Fibroblast of upper back skin (primary cell): ENCODE results near the gene MYH9.
"Not testable (repeated sequence)": the region's sequence is repeated elsewhere in the genome, so short reads cannot be mapped to it uniquely, and the experiment has no call there.

ENCODE experiments used
- DNase-seq: peaks from one replicate; pipeline ENCODE4 v3.0.0-alpha.2; 2013

MYH9 gene

DNA sequence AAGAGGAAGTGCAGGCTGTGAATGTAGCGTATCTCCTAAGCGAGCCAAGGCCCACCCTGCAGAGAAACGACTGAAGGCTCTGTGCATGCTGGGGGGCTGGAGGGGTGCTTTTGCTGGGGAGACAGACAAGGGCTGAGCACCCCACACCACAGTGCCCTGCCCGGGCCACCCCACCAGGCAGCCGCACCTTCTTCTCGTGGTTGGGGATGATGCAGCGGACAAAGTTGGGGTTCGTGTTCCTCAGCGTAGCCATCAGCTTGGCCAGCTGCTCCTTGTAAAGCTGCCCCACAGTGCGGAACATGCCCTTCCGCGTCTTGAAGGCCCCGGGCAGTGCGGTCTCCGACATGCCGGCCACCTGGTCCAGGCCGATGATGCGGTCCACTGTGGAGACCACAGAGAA, 81.5 kb downstream of the MYH9 start:
- DNase-seq = no peak

DNA sequence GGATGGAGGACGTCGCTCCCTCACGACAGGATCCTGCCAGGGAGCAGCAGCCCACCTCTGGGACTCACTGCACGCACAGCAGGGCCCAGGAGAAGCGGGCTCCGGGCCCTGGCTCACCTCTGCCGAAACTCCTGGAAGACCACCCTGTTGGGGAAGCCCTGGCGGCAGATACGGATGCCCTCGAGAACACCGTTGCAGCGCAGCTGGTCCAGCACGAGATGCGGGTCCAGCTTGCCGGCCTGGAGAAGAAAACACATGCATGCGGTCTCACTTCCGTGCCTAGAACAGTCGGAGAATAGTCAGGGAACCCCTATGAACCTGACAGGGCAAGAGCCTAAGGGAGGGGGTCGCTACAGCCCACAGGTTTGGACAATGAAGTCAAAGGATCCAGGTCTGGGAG, 82.0 kb downstream of the MYH9 start:
- no peak for DNase-seq

DNA sequence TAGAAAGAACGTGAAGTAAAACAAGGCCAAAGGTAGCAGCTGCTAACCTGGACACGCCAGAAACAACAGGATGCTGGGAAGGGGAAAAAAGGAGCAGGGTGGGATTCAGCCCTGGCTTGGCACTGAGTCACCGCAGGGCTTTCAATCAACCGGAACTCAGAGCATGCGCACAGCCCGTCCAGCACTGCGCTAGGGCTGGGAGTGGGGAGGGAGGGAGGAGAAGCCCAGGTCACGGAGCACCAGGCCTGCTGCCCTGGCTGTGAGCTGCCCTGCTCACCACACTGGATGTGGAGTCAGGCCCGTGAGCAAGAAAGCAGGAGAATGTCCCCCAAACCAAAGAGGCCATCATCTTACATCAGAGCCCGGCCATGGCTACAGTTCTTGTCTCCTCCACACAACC, 83.3 kb downstream of the MYH9 start:
- no peak for DNase-seq

DNA sequence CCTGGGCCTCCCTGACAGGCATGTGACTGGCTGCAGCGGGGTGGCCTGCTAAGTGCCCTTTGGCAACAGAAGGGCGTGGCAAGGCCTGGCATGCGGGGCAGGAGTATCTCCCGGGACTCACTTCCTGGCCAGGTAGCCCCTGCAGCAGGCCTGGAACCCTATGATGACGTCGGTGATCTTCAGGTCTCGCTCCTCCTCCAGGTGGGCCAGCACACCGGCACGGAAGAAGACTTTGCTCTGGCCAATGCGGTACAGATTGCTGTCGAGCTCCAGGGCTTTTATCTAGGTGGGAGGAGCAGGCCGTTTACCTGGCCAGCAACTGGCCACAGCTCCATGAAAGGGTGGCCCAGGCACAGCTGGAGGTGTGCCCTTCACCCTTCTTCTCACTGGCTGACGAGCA, 83.9 kb downstream of the MYH9 start:
- DNase-seq = no peak

DNA sequence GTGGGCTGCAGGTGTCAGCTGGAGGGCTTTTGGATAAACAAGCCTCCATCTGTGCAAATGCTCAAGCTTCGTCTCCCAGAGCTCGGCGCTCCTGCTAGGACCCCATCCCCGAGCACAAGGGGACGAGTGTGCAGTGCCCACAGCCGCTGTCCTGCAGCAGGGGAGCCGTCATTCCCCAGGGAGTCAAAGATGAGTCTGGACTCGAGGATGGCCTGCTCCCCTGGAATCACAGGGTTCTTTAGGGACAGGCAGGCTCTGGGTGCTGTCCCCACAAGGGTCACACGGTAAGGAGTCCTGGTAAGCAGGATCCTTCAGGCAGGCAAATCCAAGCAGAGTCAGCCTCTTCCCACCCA, 84.7 kb downstream of the MYH9 start:
- no peak for DNase-seq

DNA sequence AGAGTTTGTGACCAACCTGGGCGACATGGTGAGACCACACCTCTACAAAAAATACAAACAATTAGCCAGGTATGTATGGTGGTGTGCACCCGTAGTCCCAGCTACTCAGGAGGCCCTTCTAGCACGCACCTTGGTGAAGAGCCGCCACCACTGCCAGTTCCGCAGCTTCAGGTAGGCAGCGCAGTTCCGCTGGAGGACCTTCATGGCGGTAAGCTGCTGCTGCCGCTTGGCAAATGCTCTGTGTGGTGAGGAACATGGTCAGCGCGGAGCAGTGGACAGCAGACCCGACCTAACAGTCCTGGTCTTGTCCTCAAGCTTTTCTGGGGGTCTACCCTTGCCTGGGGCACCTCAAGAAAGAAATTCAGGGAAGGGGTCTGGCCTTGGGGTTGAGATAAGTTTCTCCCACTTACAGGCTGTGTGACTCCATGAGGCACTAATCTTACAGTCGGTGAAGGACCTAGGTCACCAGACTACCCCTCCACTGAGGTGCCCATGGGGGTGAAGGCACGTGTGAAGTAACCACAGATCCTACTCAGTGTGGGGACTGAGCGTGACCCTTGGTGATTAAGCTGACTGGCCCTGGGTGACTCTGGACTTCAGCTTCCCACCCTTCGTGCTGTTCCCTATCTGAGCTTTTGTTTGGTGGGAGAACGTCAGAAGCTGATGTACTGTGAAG, 85.2 kb downstream of the MYH9 start:
- no peak for DNase-seq

DNA sequence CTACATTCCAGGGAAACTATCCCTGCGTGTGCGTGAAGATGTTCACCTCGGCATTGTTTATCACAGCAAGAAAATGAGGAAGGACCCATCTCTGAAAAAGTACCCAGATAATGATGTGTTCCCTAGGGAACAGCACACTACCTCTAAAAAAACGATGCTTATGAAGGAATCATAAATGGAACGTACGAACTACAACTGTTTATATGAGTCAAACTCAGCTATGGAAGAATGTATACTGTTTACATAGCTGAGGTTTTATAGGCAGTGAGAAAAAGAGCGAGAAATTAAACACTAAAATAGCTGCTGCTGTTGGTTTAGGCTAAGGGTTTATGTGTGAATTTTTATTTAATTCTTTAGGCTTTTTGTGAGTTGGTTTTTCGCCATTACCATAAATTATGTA, 85.9 kb downstream of the MYH9 start:
- DNase-seq = peak; percentile 32

DNA sequence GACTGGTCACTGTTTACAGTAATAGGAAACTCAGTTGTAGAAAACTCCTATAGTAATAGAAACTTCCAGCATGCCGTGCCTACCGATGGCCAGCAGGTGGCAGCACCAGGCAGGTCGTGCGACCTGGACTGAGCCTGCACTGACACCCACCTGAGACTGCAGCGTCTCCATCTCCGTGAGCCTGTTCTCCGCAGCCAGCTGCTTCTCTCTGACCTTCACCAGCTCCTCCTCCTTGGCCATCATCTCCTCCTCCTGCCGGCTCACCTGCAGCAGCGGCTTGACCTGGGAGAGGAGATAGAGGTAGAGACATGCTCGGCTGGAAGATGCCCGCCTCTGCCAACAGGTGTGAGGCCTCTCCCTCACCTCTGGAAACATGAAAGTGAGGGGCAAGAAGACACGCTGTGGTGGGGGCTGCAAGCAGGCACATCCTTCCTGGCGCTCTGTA, 86.4 kb downstream of the MYH9 start:
- peak; percentile 63 for DNase-seq

DNA sequence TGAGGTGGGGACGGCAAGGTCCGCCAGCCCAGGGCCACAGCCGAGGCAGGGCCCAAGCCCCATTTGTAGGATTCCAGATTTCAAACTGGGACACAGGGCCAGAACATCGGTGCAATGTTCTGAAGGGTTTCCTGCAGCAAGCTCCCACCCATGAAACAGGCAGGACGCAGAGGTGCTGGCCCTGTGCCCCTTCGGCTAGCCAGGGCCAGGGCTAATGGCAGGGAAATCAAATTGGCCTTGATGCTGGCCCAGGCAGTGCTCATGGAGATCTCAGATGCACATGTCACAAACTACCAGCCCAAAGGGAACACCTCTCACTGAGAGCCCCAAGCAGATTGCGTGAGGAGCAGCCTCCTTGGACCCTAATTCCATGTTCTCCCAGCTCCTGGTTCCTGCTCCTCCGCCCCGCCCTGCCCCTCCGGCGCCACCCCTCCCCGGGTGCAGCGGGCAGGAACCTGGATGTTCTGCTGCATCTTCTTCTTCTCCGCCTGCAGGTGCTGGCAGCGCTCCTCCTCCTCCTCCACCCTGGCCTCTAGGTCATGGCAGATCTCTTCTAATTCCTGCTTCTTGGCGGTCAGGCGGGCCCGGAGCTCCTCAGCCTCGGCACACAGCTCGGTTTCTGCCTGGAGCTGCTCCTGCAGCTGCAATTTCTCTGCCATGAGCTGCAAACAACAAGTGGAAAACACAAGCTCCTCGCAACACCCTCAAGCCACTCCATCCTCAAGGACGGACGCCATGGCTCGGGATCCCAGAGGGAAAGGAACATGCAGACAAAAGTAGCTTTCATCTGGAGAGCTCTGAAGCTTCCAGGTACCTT, 87.2 kb downstream of the MYH9 start:
- no peak for DNase-seq

DNA sequence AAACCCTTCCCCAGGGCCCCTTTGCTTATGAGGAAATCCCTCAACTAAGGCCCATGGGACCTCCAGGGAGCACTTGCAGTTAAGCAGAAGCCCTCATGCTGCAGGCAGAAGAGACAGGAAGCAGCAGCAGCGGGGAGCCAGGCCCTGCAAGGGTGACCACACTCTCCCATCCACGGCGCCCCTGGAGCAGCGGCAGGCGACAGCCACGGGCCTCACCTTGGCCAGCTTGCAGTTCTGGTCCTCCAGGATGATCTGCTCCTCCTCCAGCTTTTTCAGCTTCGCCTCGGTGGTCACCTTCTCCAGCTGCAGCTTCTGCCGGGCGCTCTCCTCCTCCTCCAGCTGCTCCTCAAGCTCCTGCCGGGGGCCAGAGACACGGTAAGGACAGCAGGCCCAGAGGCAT, 87.9 kb downstream of the MYH9 start:
- DNase-seq = no peak

DNA sequence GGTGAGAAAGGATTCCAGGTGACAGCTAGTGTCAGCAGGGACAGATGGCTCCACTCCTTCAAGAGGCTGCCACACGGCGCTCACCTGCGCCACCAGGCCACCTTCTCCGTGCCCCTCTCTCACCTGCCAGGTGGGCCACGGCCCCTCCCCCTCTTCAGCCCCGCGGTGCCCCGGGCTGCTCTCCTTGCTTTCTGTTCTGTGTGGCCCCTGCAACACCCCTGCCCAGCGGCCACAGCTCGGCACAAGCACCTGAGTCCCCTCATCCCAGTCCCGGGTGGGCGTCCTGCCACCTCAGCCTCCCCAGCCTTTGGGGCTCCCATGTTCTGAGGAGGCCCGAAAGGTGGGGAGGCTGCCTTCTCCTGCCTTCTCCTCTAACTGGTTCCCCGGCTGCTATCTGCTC, 88.5 kb downstream of the MYH9 start:
- no peak for DNase-seq

DNA sequence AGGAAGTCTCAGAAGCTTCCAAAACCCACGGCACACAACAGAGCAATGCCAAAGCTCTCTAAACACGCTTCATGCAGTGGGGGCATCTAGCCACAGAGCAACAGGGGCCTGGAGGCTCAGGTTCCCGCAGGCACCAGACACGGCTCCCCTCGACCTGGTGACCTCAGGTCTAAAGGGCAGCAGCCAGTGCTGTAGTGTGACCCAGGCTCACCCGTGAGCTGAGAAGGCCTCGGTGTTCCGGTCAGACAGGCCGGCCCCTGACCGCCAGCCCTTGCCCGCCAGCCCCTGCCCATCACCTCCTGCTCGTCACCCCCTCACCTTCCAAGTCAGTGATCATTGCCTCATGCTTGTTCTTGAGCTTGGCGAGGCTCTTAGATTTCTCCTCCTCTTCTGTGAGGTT, 89.2 kb downstream of the MYH9 start:
- DNase-seq = no peak

DNA sequence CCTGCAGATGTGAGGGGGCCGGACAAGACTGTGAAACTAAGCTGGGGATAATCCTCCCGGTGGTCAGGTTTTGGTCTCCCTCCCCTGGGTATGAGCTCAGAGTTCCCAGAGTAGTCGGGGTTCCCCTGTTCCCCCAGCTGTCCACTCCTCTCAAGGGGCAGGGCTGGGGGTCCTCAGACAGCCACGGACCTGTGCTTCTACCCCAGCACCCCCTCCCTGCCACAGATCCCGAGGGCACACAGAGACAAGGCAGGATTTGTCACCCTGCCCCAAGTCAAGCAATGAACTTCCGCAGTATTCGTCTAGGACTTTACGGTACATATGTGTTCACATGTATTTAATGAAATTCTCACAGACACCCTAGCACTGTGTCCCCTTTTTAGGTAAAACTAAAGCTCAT, 89.6 kb downstream of the MYH9 start:
- no peak for DNase-seq

DNA sequence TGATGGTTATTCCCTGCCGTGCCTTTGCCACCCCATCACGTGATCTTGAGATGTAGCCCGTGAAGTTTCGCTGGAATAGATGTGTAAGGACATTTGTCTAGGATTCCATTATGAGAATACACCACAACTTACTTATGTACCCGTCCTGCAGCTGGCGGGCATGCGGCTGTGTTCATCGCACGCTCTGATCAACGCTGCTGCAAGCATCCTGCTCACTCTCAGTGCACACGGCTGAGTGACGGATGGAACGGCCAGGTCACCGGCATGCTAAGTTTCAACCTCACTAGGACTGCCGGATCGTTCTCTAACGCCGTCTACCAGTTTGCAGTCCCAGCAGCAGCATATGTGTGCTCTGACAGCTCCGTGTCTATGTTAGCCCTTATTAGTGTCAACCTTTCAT, 90.2 kb downstream of the MYH9 start:
- DNase-seq = no peak

DNA sequence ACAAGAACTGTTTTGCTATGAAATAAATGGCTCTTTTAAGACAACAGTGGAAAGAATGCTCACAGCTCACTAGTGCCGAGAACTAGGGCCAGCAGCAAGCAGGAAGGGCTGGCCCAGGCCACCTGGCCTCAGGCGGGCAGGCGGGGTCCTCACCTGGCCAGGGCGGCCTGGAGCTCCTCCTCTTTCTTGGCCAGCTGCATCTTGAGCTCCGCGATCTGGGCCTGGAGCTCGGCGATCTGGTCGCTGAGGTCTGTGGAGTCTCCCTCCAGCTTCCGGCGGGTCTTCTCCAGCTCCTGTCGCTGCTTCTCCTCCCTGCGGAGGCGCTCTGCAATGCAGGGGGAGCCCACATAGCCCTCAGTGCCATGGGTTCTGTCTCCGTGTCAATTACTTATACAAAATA, 91.1 kb downstream of the MYH9 start:
- no peak for DNase-seq

DNA sequence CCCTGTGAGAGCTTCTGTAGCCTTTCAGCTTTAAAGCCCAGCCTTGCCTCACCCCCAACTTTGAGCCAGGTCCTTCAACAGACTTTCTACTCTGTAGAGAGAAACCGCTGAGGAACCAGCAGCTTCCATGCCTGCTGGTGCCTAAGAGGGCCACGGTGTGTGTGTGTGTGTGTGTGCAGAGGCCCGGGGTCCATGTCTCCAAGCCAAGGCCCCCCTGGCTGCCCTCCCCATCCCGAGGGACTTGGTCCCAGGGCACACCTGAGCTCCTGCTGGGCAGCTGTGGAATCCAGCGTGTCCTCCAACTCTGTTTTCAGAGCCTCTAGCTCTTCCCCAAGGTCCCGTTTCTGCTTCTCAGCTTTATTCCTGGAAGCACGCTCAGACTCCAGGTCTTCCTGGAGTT, 92.5 kb downstream of the MYH9 start:
- DNase-seq = no peak

DNA sequence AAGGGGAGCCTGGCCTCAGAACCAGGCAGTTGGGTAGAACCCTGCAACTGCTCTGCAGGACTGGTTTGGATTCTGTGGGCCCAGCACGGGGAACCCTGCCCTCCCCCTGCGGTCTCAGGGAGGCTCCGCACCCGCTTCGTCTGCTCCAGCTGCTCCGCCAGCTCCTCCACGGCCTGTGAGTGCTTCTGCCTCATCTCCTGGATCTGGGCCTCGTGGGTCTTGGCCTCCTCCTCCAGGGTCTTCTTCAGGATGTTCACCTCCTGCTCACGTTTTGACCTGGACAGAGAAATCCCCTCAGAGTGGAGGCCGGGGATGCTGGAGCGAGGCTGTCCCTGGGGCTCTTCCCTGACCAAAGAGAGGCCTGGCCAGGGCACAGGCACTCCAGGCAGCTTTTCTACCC, 93.0 kb downstream of the MYH9 start:
- no peak for DNase-seq

DNA sequence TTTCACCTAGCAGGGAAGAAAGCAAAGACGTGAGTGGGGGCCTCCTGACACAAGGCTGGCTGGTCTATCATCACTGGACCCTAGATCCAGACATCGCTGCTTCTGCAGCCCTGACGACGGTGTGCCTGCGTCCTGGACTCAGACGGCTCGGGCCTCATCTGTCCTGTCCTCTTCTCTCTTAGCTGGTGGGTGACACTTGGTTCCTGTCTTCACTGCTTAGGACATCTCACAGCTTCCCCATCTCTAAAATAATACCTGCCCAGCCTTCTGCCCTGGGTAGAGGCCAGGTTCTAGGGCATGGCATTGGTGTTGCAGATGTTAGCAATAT, 93.5 kb downstream of the MYH9 start:
- DNase-seq = no peak

DNA sequence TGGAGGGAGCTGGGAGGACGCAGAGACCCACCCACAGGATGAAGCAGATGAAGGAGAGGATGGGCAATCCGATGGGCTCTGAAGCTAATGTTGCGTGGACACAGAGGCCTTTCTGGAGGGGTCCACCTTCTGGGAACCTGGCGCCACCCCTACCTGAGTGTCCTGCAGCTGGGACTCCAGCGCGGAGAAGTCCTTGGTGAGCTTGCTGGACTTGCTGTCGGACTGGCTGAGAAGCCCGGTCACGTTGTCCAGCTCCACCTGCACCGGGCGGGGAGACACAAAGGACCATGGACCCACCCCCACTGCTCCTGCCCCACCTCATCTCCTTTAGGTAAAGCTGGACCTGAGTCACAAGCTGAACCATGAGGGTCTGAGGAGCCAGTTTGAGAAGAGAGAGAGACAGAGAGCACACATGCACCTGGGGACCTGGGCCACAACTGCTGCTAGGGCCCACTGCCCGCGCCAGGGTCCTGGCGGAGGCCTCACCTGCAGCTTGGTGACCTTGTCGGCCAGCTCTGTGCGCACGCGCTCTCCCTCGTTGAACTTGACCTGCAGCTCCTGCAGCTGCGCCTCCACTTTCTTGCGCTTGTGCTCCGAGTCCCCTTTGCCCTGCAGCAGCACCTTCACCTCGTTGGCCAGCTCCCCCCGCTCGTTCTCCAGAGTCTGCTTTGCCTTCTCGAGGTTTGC, 94.0 kb downstream of the MYH9 start:
- no peak for DNase-seq

DNA sequence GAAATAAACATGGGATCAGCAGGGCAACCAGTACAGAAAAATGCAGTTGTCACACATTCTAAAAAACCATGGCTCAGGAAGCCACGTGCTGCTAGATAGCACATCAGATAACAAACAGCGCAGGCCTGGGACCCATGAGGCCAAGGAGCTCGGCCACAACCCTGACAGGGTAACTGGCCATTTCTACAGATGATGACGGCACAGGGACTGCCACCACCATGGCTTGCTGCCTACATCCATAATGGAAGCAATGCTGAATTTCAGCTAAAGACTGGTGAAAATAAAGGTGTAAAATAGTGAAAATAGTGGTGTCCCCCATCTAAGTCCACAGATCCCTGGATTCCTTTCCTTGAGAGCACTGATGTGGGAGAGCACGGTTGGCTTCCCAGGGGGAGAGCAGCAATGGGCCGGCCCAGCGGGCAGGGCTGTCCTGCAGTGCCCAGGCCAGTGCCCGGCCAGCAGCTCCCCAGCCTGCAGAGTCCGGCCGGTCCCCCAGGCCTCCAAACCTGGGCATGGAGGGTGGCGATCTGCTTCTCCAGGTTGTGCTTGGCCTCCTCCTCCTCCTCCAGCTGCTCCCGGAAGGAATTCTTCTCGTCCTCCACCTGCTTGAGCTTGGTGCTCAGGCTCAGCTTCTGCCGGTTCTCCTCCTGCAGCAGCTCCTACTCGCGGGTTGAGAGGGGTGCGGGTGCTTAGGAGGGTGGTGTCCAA, 94.8 kb downstream of the MYH9 start:
- DNase-seq = no peak

DNA sequence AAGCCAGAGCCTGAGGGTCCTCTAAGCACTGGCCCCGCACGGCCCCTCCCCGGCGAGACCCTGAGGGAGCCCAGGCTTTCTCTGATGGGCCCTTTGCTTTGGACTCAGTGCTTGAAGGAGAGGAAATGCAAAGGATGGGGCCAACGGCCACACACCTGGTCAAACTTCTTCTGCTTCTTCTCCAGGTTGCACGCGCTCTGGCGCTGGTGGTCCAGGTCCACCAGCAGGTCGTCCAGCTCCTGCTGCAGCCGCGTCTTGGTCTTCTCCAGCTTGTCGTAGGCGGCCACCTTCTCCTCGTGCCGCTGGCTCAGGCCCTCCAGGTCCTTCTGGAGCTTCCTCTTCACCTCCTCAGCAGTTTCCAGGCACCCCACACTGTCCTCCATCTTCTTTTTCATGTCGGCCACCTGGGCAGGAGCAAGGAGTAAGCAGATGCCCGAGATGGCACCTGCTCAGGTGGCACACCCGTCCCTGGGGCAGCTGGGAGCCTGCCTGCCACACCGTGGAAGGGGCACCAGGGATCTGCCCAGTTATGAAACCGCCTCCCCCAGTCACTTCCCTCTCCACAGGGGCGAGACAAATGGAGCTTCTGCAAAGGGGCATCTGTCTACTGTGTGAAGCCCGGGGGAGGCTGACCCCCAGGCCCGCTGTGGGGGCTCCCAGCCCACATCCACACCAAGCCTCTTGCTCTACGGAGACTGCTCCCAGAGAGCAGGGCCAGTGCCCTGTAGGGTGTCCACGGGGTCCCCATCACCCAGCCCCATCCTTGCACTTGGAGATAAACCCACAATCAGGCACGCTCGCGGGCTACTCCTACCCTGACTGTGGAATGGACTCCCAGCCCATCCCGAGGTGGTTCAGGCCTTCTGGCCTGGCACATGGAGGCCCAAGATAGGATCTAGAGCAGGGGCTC, 95.7 kb downstream of the MYH9 start:
- no peak for DNase-seq

DNA sequence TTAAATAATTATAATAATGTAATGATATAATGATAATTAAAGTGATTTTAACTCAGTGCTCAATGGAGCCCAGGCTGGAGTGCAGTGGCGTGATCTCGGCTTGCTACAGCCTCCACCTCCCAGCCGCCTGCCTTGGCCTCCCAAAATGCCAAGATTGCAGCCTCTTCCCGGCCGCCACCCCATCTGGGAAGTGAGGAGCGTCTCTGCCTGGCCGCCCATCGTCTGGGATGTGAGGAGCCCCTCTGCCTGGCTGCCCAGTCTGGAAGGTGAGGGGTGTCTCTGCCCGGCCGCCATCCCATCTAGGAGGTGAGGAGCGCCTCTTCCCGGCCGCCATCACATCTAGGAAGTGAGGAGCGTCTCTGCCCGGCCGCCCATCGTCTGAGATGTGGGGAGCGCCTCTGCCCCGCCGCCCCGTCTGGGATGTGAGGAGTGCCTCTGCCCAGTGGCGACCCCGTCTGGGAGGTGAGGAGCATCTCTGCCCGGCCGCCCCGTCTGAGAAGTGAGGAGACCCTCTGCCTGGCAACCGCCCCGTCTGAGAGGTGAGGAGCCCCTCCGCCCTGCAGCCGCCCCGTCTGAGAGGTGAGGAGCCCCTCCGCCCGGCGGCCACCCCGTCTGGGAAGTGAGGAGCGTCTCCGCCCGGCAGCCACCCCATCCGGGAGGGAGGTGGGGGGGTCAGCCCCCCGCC, 97.2 kb downstream of the MYH9 start:
- DNase-seq = not testable (repeated sequence)
